GM23338 (cell line): ENCODE measurements around the gene DMAC2L. TPM values are rescaled to one million over a fixed set of nuclear protein-coding genes. Genes with fewer than 3 reads are reported as not detected.
A peak's percentile ranks its signal among the peaks of the same experiment; 100 is the strongest.
"Not testable (repeated sequence)": the region's sequence is repeated elsewhere in the genome, so short reads cannot be mapped to it uniquely, and the experiment has no call there.

Experiments used
- ATAC-seq: fragments of 200-7000 bp; cut with Tn5 transposase; 3 replicates; pipeline ENCODE4 v1.9.1; 2020
- DNase-seq: peaks from one replicate; pipeline ENCODE4 v3.0.0-alpha.2; 2015; ENCODE audit warnings: low spot score
- H2AFZ ChIP-seq: fragments of 200-600 bp; sonication (generic); 2 replicates; pipeline ENCODE4 v1.8.0; 2016; ENCODE audit warnings: antibody characterized with exemption, mild to moderate bottlenecking, moderate library complexity
- H3F3A ChIP-seq: fragments of 200-600 bp; sonication (generic); replicated peaks from 2 replicates; pipeline ENCODE4 v1.8.0; 2017; ENCODE audit warnings: antibody characterized with exemption, mixed run types, low read depth
- H3K27ac ChIP-seq: fragments of 200-600 bp; sonication (generic); 2 replicates; pipeline ENCODE4 v1.6.1; 2016; ENCODE audit warnings: low read depth
- H3K27me3 ChIP-seq: fragments of 200-600 bp; sonication (generic); 2 replicates; pipeline ENCODE4 v1.8.0; 2016; ENCODE audit warnings: mild to moderate bottlenecking, mixed run types, moderate library complexity; ENCODE audit not compliant: insufficient read depth
- H3K36me3 ChIP-seq: fragments of 200-600 bp; sonication (generic); 2 replicates; pipeline ENCODE4 v1.8.0; 2016; ENCODE audit warnings: mild to moderate bottlenecking; ENCODE audit not compliant: insufficient read depth
- H3K4me1 ChIP-seq: fragments of 200-600 bp; sonication (generic); 2 replicates; pipeline ENCODE4 v1.8.0; 2016; ENCODE audit warnings: mild to moderate bottlenecking, moderate library complexity; ENCODE audit not compliant: insufficient read depth
- H3K4me2 ChIP-seq: fragments of 200-600 bp; sonication (generic); 2 replicates; pipeline ENCODE4 v1.7.1; 2017; ENCODE audit warnings: mixed run types
- H3K4me3 ChIP-seq: fragments of 200-600 bp; sonication (generic); 2 replicates; pipeline ENCODE4 v1.6.1; 2016; ENCODE audit warnings: mixed run types
- H3K79me2 ChIP-seq: fragments of 200-600 bp; sonication (generic); replicated peaks from 2 replicates; pipeline ENCODE4 v1.8.0; 2017; ENCODE audit warnings: mild to moderate bottlenecking; ENCODE audit not compliant: insufficient read depth
- H3K9me2 ChIP-seq: fragments of 200-600 bp; sonication (generic); 2 replicates; pipeline ENCODE4 v1.8.0; 2017; ENCODE audit not compliant: insufficient read depth
- H4K20me1 ChIP-seq: fragments of 200-600 bp; sonication (generic); replicated peaks from 2 replicates; pipeline ENCODE4 v1.8.0; 2017; ENCODE audit warnings: mild to moderate bottlenecking; ENCODE audit not compliant: insufficient read depth
- H3K27ac Mint-ChIP-seq: 2 replicates; pipeline ENCODE4 v1.8.0; 2020; ENCODE audit warnings: inconsistent platforms, mild to moderate bottlenecking, moderate library complexity, mixed read lengths
- H3K27me3 Mint-ChIP-seq: 3 replicates; pipeline ENCODE4 v1.8.0; 2022; ENCODE audit warnings: low read depth, mild to moderate bottlenecking, moderate library complexity, mixed read lengths, inconsistent platforms; ENCODE audit not compliant: insufficient read depth, poor library complexity
- H3K36me3 Mint-ChIP-seq: 3 replicates; pipeline ENCODE4 v1.8.0; 2021; ENCODE audit warnings: low read depth, mild to moderate bottlenecking, inconsistent platforms, moderate library complexity, mixed read lengths
- H3K4me1 Mint-ChIP-seq: 3 replicates; pipeline ENCODE4 v1.8.0; 2020; ENCODE audit warnings: mild to moderate bottlenecking, inconsistent platforms, mixed read lengths
- H3K4me3 Mint-ChIP-seq: 3 replicates; pipeline ENCODE4 v1.8.0; 2021; ENCODE audit warnings: moderate library complexity, mild to moderate bottlenecking, inconsistent platforms, mixed read lengths
- H3K9me3 Mint-ChIP-seq: 3 replicates; pipeline ENCODE4 v1.8.0; 2020; ENCODE audit warnings: moderate library complexity, mild to moderate bottlenecking, inconsistent platforms, mixed read lengths
- ZNF114 ChIP-seq: fragments of 250-450 bp; sonication (Bioruptor Pico); IDR thresholded peaks from 2 replicates; pipeline ENCODE4 v1.5.0; 2020; ENCODE audit warnings: mild to moderate bottlenecking, moderate library complexity
- polyA plus RNA-seq: library from polyadenylated mRNA; unstranded; fragments of >200 nt; fragmentation: Nextera tagmentation; extraction: Ambion mirVana; gene quantifications from 2 replicates; pipeline ENCODE4 v1.2.1, GENCODE V29; 2016
- total RNA-seq: library from RNA; depleted of rRNA; stranded (reverse); fragments of >200 nt; shearing (Covaris generic); gene quantifications from 2 replicates; pipeline ENCODE4 v1.2.3, GENCODE V29; 2014
- TF ChIP-seq, protein P1 (sequence below): IDR thresholded peaks from 2 replicates; pipeline ENCODE4 v1.6.1; 2016; ENCODE audit warnings: antibody characterized with exemption
- TF ChIP-seq, protein P2 (sequence below): IDR thresholded peaks from one replicate; pipeline ENCODE4 v1.6.1; 2018; ENCODE audit warnings: antibody characterized with exemption; ENCODE audit not compliant: unreplicated experiment
- TF ChIP-seq, protein P3 (sequence below), 2 experiments: fragments of 200-600 bp in 1 of 2; sonication (generic) in 1 of 2; conservative IDR thresholded peaks; 2 replicates each; pipeline versions ENCODE4 v1.5.1 to v1.6.1; 2016 to 2017; ENCODE audit warnings: antibody characterized with exemption in 2 of 2, low read depth in 2 of 2, mild to moderate bottlenecking in 2 of 2, moderate library complexity in 1 of 2

DMAC2L gene
- total and polyA plus RNA-seq, 2 experiments from 2014 or later = 22.5 to 33.8 TPM

DNA sequence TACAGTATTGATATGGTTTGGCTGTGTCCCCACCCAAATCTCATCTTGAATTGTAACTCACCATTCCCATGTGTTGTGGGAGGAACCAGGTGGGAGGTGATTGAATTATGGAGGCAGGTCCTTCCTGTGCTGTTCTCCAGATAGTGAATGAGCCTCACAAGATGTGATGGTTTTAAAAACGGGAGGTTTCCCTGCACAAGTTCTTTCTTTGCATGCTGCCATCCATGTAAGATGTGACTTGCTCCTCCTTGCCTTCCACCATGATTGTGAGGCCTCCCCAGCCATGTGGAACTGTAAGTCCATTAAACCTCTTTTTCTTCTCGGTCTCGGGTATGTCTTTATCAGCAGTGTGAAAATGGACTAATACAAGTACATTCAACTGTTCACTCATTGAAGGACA lies 2.0 kb downstream of the DMAC2L start:
- H3K4me3 ChIP-seq, H3K27me3 ChIP-seq, DNase-seq, H3K27ac ChIP-seq, H3K27ac Mint-ChIP-seq, H2AFZ ChIP-seq, ATAC-seq, H3K4me2 ChIP-seq, H3K4me3 Mint-ChIP-seq, H3K9me2 ChIP-seq, H4K20me1 ChIP-seq, H3F3A ChIP-seq: not testable (repeated sequence)
- H3K36me3 Mint-ChIP-seq = peaks cover 50% of the 10 kb centered on the region
- H3K27me3 Mint-ChIP-seq = peaks cover 12% of the 10 kb centered on the region
- peaks cover 20% of the 10 kb centered on the region for H3K9me3 Mint-ChIP-seq
- Histone ChIP-seq H3K36me3 (peaks cover 13% of the 10 kb centered on the region), H3K79me2 (peaks cover 64% of the 10 kb centered on the region), H3K4me1 (peaks cover 10% of the 10 kb centered on the region)
- H3K4me1 Mint-ChIP-seq = peaks cover 15% of the 10 kb centered on the region

- peaks cover 39% of the 10 kb centered on the region for H3K36me3 Mint-ChIP-seq
- peak; percentile 74 for DNase-seq
Measured at GRCh38 chr14:50318031-50318626, 6.0 kb downstream of the DMAC2L start.

More at GRCh38 chr14:50318031-50318626, 6.0 kb downstream of the DMAC2L start:
- peaks cover 20% of the 10 kb centered on the region for H3K9me3 Mint-ChIP-seq
- Histone ChIP-seq H4K20me1 (no peaks in the 10 kb centered on the region), H3K4me2 (no peak overlapping the region), H3K4me3 (no peak overlapping the region), H3K36me3 (peaks cover 13% of the 10 kb centered on the region), H3F3A (no peaks in the 10 kb centered on the region), H3K27ac (no peak overlapping the region), H3K4me1 (peaks cover 4% of the 10 kb centered on the region), H3K9me2 (no peaks in the 10 kb centered on the region), H3K79me2 (peaks cover 38% of the 10 kb centered on the region), H3K27me3 (no peaks in the 10 kb centered on the region), H2AFZ (no peak overlapping the region)
- TF ChIP-seq, protein P1, sequence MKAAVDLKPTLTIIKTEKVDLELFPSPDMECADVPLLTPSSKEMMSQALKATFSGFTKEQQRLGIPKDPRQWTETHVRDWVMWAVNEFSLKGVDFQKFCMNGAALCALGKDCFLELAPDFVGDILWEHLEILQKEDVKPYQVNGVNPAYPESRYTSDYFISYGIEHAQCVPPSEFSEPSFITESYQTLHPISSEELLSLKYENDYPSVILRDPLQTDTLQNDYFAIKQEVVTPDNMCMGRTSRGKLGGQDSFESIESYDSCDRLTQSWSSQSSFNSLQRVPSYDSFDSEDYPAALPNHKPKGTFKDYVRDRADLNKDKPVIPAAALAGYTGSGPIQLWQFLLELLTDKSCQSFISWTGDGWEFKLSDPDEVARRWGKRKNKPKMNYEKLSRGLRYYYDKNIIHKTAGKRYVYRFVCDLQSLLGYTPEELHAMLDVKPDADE = no peak
- TF ChIP-seq, protein P2, sequence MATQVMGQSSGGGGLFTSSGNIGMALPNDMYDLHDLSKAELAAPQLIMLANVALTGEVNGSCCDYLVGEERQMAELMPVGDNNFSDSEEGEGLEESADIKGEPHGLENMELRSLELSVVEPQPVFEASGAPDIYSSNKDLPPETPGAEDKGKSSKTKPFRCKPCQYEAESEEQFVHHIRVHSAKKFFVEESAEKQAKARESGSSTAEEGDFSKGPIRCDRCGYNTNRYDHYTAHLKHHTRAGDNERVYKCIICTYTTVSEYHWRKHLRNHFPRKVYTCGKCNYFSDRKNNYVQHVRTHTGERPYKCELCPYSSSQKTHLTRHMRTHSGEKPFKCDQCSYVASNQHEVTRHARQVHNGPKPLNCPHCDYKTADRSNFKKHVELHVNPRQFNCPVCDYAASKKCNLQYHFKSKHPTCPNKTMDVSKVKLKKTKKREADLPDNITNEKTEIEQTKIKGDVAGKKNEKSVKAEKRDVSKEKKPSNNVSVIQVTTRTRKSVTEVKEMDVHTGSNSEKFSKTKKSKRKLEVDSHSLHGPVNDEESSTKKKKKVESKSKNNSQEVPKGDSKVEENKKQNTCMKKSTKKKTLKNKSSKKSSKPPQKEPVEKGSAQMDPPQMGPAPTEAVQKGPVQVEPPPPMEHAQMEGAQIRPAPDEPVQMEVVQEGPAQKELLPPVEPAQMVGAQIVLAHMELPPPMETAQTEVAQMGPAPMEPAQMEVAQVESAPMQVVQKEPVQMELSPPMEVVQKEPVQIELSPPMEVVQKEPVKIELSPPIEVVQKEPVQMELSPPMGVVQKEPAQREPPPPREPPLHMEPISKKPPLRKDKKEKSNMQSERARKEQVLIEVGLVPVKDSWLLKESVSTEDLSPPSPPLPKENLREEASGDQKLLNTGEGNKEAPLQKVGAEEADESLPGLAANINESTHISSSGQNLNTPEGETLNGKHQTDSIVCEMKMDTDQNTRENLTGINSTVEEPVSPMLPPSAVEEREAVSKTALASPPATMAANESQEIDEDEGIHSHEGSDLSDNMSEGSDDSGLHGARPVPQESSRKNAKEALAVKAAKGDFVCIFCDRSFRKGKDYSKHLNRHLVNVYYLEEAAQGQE = no peak
- TF ChIP-seq, protein P3, sequence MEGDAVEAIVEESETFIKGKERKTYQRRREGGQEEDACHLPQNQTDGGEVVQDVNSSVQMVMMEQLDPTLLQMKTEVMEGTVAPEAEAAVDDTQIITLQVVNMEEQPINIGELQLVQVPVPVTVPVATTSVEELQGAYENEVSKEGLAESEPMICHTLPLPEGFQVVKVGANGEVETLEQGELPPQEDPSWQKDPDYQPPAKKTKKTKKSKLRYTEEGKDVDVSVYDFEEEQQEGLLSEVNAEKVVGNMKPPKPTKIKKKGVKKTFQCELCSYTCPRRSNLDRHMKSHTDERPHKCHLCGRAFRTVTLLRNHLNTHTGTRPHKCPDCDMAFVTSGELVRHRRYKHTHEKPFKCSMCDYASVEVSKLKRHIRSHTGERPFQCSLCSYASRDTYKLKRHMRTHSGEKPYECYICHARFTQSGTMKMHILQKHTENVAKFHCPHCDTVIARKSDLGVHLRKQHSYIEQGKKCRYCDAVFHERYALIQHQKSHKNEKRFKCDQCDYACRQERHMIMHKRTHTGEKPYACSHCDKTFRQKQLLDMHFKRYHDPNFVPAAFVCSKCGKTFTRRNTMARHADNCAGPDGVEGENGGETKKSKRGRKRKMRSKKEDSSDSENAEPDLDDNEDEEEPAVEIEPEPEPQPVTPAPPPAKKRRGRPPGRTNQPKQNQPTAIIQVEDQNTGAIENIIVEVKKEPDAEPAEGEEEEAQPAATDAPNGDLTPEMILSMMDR (conservative IDR thresholded peaks at IDR 0.05; ENCODE audit: low read depth in 2 of 2) = peak; percentile 62 to 78
- no peak for TF ChIP-seq ZNF114 (CRISPR knock-in tag)
- H3K27me3 Mint-ChIP-seq = peaks cover 3% of the 10 kb centered on the region
- H3K27ac Mint-ChIP-seq = no peak overlapping the region
- no peak; the same call in 1 of the 3 replicates for ATAC-seq
- peaks cover 5% of the 10 kb centered on the region for H3K4me1 Mint-ChIP-seq
- no peak overlapping the region for H3K4me3 Mint-ChIP-seq
